Ascending aorta (tissue), 2 donors: ENCODE measurements around the gene PLA2G4D. TPM values are rescaled to one million over a fixed set of nuclear protein-coding genes. Genes with fewer than 3 reads are reported as not detected.

ENCODE experiments used
- DNase-seq, 2 donors: peaks; one replicate each; pipeline ENCODE4 v3.0.0-alpha.2; 2019; ENCODE audit warnings: low spot score in 2 of 2
- H3K27ac ChIP-seq, 2 donors: fragments of 200-600 bp; sonication (generic); one replicate each; pipeline ENCODE4 v1.5.1; 2016 to 2017; ENCODE audit warnings: mild to moderate bottlenecking in 1 of 2
- H3K27me3 ChIP-seq: fragments of 200-600 bp; sonication (generic); one replicate; pipeline ENCODE4 v1.5.1; 2017
- H3K36me3 ChIP-seq, 2 donors: fragments of 200-600 bp; sonication (generic); one replicate each; pipeline ENCODE4 v1.5.1; 2016
- H3K4me1 ChIP-seq, 2 donors: fragments of 200-600 bp; sonication (generic); one replicate each; pipeline ENCODE4 v1.5.1; 2016 to 2017; ENCODE audit warnings: mild to moderate bottlenecking in 1 of 2
- H3K4me3 ChIP-seq, 2 donors: fragments of 200-600 bp; sonication (generic); one replicate each; pipeline ENCODE4 v1.5.1; 2016 to 2017; ENCODE audit warnings: mild to moderate bottlenecking in 1 of 2
- H3K9me3 ChIP-seq, 2 donors: fragments of 200-600 bp; sonication (generic); one replicate each; pipeline ENCODE4 v1.5.1; 2016
- intact Hi-C: fragments of 100-400 bp; cut with DNase I; formaldehyde crosslinking; loops from one replicate; pipeline ENCODE4 v1.15.1; 2023
- total RNA-seq: library from RNA; depleted of rRNA; stranded (reverse); fragments of >200 nt; gene quantifications from one replicate; pipeline ENCODE4 v1.1.0, GENCODE V29; 2016
- TF ChIP-seq, protein P1 (sequence below), 3 experiments: fragments of 200-600 bp in 2 of 3; fragments of 450-650 bp in 1 of 3; sonication (generic) in 2 of 3; IDR thresholded peaks; one replicate each; pipeline ENCODE4 v1.5.1; 2016 to 2019; ENCODE audit warnings: antibody characterized with exemption in 3 of 3, mild to moderate bottlenecking in 1 of 3, moderate library complexity in 1 of 3

Gene PLA2G4D
- total RNA-seq, 1 donor from 2014 or later = not detected

DNA sequence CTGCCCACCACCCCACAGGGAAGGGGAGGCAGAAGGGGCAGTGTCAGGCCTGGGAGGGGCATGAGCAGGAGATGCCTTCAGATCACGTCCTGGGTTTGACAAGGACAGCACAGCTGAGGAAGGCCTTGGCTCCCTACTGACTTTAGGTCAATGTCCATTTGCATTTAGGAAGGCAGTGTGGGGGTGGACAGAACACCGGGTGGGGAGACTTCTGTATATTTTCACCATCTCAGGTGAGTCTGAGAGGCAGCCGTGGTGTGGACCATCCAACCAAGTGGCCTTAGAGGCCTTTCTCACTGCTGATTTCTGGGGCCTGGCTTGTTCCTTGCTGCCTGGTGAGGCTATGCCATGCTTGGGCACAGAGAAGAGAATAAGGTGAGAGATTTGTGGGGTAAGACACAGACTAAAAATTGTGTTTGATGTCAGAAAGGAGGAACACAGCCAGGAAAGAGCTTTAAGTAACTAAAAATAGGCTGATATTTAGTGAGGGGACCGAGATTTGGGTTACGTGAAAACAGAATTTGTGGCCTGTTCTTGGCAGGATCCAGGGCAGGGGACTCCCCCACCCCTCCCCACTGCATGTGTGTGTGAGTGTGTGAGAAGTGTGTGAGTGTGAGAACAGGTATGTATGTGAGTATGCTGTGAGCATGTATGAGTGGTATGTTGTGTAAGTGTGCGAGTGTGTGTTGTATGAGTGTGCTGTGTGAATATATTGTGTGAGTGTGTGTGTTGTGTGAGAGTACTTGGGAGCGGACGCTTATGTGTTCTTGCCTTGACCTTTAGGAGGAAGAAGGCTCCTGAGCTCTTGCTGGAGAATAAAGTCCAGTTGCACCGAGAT lies 61.8 kb downstream of the PLA2G4D start:
- intact Hi-C loops = no loop called here
- DNase-seq = peak in 1 of 2 donors; percentile 30

DNA sequence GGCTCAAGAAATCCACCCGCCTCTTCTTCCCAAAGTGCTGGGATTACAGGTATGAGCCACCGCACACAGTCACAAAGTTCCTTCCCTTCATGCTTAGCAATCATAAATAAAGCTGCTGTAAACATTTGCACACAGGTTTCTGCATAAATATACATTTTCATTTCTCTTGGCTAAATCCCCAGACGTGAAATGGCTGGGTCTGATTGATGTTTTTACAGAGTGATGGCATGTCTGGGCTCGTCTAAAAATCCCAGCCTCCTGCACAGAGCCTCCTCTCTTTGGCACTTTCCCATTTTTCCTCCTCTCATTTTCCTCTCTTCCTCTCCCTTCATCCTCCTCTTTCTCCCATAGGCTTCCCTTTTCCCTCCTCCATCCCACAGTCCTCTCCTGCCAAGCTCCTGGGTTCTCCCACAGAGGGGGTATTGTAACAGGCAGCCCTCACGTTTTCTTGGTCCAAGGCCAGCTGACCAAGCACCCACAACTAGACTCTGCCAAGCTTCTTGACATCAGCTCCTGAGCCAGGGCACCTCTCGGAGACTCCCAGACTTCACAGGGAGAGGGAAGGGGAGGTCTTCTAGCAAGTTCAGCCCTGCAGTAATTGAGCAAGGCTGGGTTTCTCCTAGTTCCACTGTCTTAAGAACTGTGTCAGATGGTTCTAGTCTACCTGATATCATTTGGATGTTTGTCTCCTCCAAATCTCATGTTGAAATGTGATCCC lies 63.0 kb downstream of the PLA2G4D start:
- H3K36me3 ChIP-seq = no peaks in the 10 kb centered on the region
- intact Hi-C loops = no loop called here
- peak in 1 of 2 donors; percentile 33 for DNase-seq
- TF ChIP-seq, protein P1, sequence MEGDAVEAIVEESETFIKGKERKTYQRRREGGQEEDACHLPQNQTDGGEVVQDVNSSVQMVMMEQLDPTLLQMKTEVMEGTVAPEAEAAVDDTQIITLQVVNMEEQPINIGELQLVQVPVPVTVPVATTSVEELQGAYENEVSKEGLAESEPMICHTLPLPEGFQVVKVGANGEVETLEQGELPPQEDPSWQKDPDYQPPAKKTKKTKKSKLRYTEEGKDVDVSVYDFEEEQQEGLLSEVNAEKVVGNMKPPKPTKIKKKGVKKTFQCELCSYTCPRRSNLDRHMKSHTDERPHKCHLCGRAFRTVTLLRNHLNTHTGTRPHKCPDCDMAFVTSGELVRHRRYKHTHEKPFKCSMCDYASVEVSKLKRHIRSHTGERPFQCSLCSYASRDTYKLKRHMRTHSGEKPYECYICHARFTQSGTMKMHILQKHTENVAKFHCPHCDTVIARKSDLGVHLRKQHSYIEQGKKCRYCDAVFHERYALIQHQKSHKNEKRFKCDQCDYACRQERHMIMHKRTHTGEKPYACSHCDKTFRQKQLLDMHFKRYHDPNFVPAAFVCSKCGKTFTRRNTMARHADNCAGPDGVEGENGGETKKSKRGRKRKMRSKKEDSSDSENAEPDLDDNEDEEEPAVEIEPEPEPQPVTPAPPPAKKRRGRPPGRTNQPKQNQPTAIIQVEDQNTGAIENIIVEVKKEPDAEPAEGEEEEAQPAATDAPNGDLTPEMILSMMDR (IDR thresholded peaks at IDR 0.05) = no peak
- no peaks in the 10 kb centered on the region for H3K27me3 ChIP-seq
- H3K27ac ChIP-seq = no peak overlapping the region
- H3K4me3 ChIP-seq = no peak overlapping the region
- no peaks in the 10 kb centered on the region for H3K4me1 ChIP-seq
- no peaks in the 10 kb centered on the region for H3K9me3 ChIP-seq

More for the DNA sequence above, 61.8 kb downstream of the PLA2G4D start:
- Histone ChIP-seq H3K27me3 (no peaks in the 10 kb centered on the region), H3K36me3 (no peaks in the 10 kb centered on the region), H3K4me1 (no peaks in the 10 kb centered on the region), H3K4me3 (no peak overlapping the region), H3K9me3 (no peaks in the 10 kb centered on the region), H3K27ac (no peak overlapping the region)
- TF ChIP-seq, protein P1 (IDR thresholded peaks at IDR 0.05) = no peak

DNA sequence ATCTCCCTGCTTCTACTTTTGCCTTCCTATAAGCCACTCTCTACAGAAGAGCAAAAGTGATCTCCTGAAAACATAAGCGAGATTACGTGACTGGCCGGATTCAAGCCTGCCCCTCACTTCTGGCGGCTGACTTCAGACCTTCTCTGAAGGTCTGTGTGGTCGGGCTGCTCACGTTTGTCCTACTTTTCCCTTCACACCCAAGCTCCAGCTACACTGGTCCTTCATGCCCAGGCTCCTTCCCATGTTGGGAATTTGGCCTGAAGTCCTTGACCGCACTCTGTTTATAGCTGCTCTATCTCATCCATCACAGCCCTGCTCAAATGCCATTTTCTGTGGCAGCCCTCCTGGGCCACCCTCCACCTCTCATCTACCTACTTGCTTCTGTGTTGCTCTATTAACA lies 66.8 kb downstream of the PLA2G4D start:
- H3K36me3 ChIP-seq = no peaks in the 10 kb centered on the region
- H3K27ac ChIP-seq = no peak overlapping the region
- no peak for DNase-seq
- H3K4me1 ChIP-seq = no peaks in the 10 kb centered on the region
- intact Hi-C loops = no loop called here
- no peaks in the 10 kb centered on the region for H3K27me3 ChIP-seq
- H3K9me3 ChIP-seq = no peaks in the 10 kb centered on the region
- TF ChIP-seq, protein P1 (IDR thresholded peaks at IDR 0.05) = no peak
- H3K4me3 ChIP-seq = no peak overlapping the region

DNA sequence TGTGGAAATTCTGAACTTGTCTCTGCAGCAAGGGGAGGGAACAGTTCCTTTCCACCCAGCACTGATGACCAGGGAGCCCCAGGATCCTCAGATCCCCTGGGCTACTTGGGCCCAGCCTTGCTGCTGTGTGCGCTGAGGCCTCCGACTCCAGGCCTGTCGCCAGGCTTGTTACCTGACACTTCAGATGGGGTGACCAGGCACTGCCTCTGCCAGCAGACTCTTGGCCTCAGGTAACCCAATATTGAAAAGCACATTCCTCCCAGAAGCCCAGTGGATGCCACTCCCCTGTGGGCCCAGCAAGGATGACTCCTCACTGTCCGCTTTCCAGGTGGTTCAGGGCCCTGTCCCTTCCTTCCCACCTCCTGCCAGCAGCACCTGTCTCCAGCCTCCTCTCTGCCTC lies 70.1 kb downstream of the PLA2G4D start:
- Histone ChIP-seq H3K4me3 (no peak overlapping the region), H3K36me3 (no peaks in the 10 kb centered on the region), H3K9me3 (no peaks in the 10 kb centered on the region), H3K27ac (no peak overlapping the region), H3K27me3 (no peaks in the 10 kb centered on the region), H3K4me1 (no peaks in the 10 kb centered on the region)
- intact Hi-C loops = no loop called here
- TF ChIP-seq, protein P1 (IDR thresholded peaks at IDR 0.05) = no peak
- DNase-seq = no peak

DNA sequence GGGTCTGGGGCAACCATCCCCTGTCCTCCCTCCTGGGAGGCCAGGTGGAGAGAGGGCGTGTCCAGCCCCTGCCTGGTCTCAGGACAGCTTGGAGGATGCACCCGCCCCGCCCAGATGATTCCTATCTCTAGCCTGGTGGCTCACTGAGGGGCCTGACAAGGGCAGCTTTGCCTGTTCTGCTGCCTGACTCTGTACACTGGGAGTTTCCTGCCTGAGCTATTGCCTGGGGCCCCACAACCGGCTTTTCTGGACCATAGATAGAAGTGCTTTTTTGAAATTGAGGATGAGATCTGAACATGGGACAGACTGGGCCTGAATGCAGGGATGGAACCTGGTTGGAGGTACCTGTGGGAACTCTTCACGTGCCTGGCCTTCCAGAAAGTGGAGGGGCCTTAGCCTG lies 72.8 kb downstream of the PLA2G4D start:
- intact Hi-C loops = no loop called here
- TF ChIP-seq, protein P1 (IDR thresholded peaks at IDR 0.05) = no peak

More for the DNA sequence above, 72.8 kb downstream of the PLA2G4D start:
- H3K27me3 ChIP-seq = no peaks in the 10 kb centered on the region
- no peaks in the 10 kb centered on the region for H3K36me3 ChIP-seq
- no peaks in the 10 kb centered on the region for H3K4me1 ChIP-seq
- H3K9me3 ChIP-seq = no peaks in the 10 kb centered on the region
- no peak overlapping the region for H3K4me3 ChIP-seq
- DNase-seq = no peak
- no peak overlapping the region for H3K27ac ChIP-seq
